SU-DHL-6 (cell line): ENCODE data around the gene NLN.

Experiments
- H2AFZ ChIP-seq: fragments of 200-600 bp; sonication (generic); 2 replicates; pipeline ENCODE4 v1.6.1; 2014; ENCODE audit warnings: low read depth, mild to moderate bottlenecking, moderate library complexity, mixed read lengths, antibody characterized with exemption, low read length; ENCODE audit not compliant: severe bottlenecking
- H3F3A ChIP-seq: fragments of 200-600 bp; shearing (Covaris generic); 2 replicates; pipeline ENCODE4 v1.6.0; 2016; ENCODE audit warnings: antibody characterized with exemption, mild to moderate bottlenecking; ENCODE audit not compliant: insufficient read depth
- H3K27ac ChIP-seq: fragments of 200-600 bp; sonication (generic); 2 replicates; pipeline ENCODE4 v1.5.1; 2016; ENCODE audit warnings: low read depth, mild to moderate bottlenecking, low read length, moderate library complexity, mixed read lengths
- H3K27me3 ChIP-seq: fragments of 200-600 bp; sonication (generic), shearing (Covaris generic); 2 replicates; pipeline ENCODE4 v1.6.0; 2014; ENCODE audit warnings: mild to moderate bottlenecking, low read length
- H3K36me3 ChIP-seq: fragments of 200-600 bp; sonication (generic); 2 replicates; pipeline ENCODE4 v1.6.1; 2014; ENCODE audit warnings: mild to moderate bottlenecking, low read length, mixed read lengths
- H3K4me2 ChIP-seq: fragments of 300-600, 200-600 bp; shearing (Covaris generic), sonication (generic); 2 replicates; pipeline ENCODE4 v1.6.0; 2014; ENCODE audit warnings: low read length, low read depth, mild to moderate bottlenecking; ENCODE audit not compliant: poor library complexity, severe bottlenecking
- H3K4me3 ChIP-seq: fragments of 200-600 bp; sonication (generic); 2 replicates; pipeline ENCODE4 v1.5.1; 2014; ENCODE audit warnings: antibody characterized with exemption, low read length, mild to moderate bottlenecking, mixed read lengths; ENCODE audit not compliant: insufficient read depth, poor library complexity, severe bottlenecking
- H3K79me2 ChIP-seq: fragments of 200-600 bp; sonication (generic); 2 replicates; pipeline ENCODE4 v1.6.1; 2014; ENCODE audit warnings: mild to moderate bottlenecking, low read length, moderate library complexity; ENCODE audit not compliant: insufficient read depth
- H3K9ac ChIP-seq: fragments of 200-600 bp; sonication (generic); 2 replicates; pipeline ENCODE4 v1.7.0; 2014; ENCODE audit warnings: mild to moderate bottlenecking, low read length
- H3K9me2 ChIP-seq: fragments of 200-600 bp; sonication (generic); replicated peaks from 2 replicates; pipeline ENCODE4 v1.6.1; 2014; ENCODE audit warnings: low read length; ENCODE audit not compliant: insufficient read depth
- H3K9me3 ChIP-seq: fragments of 200-600 bp; sonication (generic); 2 replicates; pipeline ENCODE4 v1.6.1; 2014; ENCODE audit warnings: low read length, mixed read lengths; ENCODE audit not compliant: insufficient read depth
- H4K20me1 ChIP-seq: fragments of 200-600 bp; sonication (generic); 2 replicates; pipeline ENCODE4 v1.6.1; 2014; ENCODE audit warnings: low read depth, mild to moderate bottlenecking, antibody characterized with exemption, low read length, moderate library complexity, mixed read lengths
- EZH2phosphoT487 ChIP-seq: fragments of 200-600 bp; sonication (generic), shearing (Covaris generic); conservative IDR thresholded peaks from 2 replicates; pipeline ENCODE4 v1.6.1; 2018; ENCODE audit warnings: mild to moderate bottlenecking, antibody characterized with exemption, low read length, moderate library complexity, mixed read lengths
- TF ChIP-seq, protein P1 (sequence below): fragments of 200-600 bp; sonication (generic); IDR thresholded peaks from one replicate; pipeline ENCODE4 v1.5.1; 2017; ENCODE audit warnings: antibody characterized with exemption, mild to moderate bottlenecking, low read length, moderate library complexity; ENCODE audit not compliant: insufficient read depth, poor library complexity, severe bottlenecking

The NLN gene

GRCh38 chr5:65855766-65856315 is 133.8 kb downstream of the NLN start:
- H3K79me2 ChIP-seq: no peaks in the 10 kb centered on the region
- H3K36me3 ChIP-seq: no peaks in the 10 kb centered on the region
- no peaks in the 10 kb centered on the region for H3K9me3 ChIP-seq
- no peak overlapping the region for H3K9ac ChIP-seq
- no peak overlapping the region for H2AFZ ChIP-seq
- no peaks in the 10 kb centered on the region for H4K20me1 ChIP-seq
- no peaks in the 10 kb centered on the region for H3F3A ChIP-seq
- no peak overlapping the region for H3K4me2 ChIP-seq
- H3K4me3 ChIP-seq: no peak overlapping the region
- H3K9me2 ChIP-seq: no peaks in the 10 kb centered on the region
- H3K27me3 ChIP-seq: no peaks in the 10 kb centered on the region
- TF ChIP-seq EZH2phosphoT487: no peak
- TF ChIP-seq, protein P1, sequence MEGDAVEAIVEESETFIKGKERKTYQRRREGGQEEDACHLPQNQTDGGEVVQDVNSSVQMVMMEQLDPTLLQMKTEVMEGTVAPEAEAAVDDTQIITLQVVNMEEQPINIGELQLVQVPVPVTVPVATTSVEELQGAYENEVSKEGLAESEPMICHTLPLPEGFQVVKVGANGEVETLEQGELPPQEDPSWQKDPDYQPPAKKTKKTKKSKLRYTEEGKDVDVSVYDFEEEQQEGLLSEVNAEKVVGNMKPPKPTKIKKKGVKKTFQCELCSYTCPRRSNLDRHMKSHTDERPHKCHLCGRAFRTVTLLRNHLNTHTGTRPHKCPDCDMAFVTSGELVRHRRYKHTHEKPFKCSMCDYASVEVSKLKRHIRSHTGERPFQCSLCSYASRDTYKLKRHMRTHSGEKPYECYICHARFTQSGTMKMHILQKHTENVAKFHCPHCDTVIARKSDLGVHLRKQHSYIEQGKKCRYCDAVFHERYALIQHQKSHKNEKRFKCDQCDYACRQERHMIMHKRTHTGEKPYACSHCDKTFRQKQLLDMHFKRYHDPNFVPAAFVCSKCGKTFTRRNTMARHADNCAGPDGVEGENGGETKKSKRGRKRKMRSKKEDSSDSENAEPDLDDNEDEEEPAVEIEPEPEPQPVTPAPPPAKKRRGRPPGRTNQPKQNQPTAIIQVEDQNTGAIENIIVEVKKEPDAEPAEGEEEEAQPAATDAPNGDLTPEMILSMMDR: no peak
- H3K27ac ChIP-seq: no peak overlapping the region

DNA sequence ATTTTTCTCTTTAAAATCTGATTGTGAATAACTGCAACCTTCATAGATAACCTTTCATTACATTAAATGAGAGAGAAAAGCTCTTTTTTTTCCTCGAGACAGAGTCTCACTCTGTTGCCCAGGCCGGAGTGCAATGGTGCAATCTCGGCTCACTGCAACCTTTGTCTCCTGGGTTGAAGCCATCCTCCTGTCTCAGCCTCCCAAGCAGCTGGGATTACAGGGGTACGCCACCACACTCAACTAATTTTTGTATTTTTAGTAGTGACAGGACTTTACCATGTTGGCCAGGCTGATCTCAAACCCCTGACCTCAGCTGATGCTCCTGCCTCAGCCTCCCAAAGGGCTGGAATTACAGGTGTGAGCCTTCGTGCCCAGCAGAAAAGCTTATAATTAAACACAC is 134.5 kb downstream of the NLN start:
- H3K36me3 ChIP-seq: no peaks in the 10 kb centered on the region
- no peaks in the 10 kb centered on the region for H3K9me3 ChIP-seq
- TF ChIP-seq EZH2phosphoT487: no peak
- TF ChIP-seq, protein P1: no peak
- H3K79me2 ChIP-seq: no peaks in the 10 kb centered on the region
- no peaks in the 10 kb centered on the region for H3K27me3 ChIP-seq
- no peak overlapping the region for H3K27ac ChIP-seq
- no peaks in the 10 kb centered on the region for H3F3A ChIP-seq
- no peak overlapping the region for H3K9ac ChIP-seq
- no peak overlapping the region for H3K4me2 ChIP-seq
- H2AFZ ChIP-seq: no peak overlapping the region
- no peaks in the 10 kb centered on the region for H3K9me2 ChIP-seq
- no peak overlapping the region for H3K4me3 ChIP-seq
- no peaks in the 10 kb centered on the region for H4K20me1 ChIP-seq

DNA sequence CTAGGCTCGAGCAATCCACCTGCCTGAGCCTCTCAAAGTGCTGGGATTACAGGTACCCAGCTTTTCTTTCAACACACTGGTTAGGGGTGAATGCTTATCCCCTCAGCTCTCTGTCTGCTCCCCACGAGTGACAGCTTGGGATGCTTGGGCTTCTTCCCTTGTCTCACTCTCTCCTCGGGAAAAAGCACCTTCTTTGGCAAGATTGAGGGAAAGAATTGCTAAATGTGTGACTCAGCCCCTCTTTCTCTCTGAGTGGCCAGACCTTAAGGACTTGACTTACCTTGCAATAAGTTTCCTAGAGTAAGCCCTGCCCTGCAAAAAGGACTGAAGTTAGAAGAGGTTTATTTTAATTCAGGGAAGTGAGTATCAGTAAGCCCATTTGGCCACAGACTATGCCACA is 136.3 kb downstream of the NLN start:
- Histone ChIP-seq H3K4me3 (no peak overlapping the region), H3K4me2 (no peak overlapping the region), H3K27ac (no peak overlapping the region), H3K9ac (no peak overlapping the region), H3K27me3 (no peaks in the 10 kb centered on the region), H3K79me2 (no peaks in the 10 kb centered on the region), H4K20me1 (no peaks in the 10 kb centered on the region), H3K9me3 (no peaks in the 10 kb centered on the region), H2AFZ (no peak overlapping the region), H3F3A (no peaks in the 10 kb centered on the region), H3K9me2 (no peaks in the 10 kb centered on the region), H3K36me3 (no peaks in the 10 kb centered on the region)
- TF ChIP-seq, protein P1: no peak
- TF ChIP-seq EZH2phosphoT487: no peak
